Stimulated activated CD8-positive, alpha-beta memory T cell treated with anti-CD3 and anti-CD28 coated beads, Interleukin-2, amount 100 ng/mL, for 1 hour (primary cell): ENCODE measurements around the gene ACTN4.

ENCODE experiments used
- DNase-seq, 2 donors: peaks; one replicate each; pipeline ENCODE4 v3.0.0-alpha.2; 2020; ENCODE audit warnings: low read depth in 2 of 2

Gene ACTN4

DNA sequence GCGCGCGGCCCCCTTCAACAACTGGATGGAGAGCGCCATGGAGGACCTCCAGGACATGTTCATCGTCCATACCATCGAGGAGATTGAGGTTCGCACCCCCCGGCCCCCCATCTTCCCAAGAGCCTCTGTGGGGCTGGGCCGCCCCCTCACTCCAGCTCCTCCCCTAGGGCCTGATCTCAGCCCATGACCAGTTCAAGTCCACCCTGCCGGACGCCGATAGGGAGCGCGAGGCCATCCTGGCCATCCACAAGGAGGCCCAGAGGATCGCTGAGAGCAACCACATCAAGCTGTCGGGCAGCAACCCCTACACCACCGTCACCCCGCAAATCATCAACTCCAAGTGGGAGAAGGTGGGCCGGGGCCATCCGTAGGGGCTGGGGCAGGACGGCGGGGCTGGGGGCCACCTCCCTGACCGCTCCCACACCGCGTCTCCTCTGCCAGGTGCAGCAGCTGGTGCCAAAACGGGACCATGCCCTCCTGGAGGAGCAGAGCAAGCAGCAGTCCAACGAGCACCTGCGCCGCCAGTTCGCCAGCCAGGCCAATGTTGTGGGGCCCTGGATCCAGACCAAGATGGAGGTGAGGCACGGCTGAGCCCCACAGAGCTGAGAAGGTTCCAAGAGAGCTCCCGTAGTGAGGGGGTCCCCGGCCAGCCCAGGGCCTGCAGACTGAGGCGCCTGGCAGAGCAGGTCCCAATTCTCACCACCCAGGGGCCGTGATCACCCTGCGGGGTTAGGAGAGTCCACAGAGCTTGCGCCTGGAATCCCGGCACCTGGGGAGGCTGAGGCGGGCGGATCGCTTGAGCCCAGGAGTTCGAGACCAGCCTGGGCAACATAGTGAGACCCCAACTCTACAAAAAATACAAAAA lies 76.8 kb downstream of the ACTN4 start:
- DNase-seq, result no peak

DNA sequence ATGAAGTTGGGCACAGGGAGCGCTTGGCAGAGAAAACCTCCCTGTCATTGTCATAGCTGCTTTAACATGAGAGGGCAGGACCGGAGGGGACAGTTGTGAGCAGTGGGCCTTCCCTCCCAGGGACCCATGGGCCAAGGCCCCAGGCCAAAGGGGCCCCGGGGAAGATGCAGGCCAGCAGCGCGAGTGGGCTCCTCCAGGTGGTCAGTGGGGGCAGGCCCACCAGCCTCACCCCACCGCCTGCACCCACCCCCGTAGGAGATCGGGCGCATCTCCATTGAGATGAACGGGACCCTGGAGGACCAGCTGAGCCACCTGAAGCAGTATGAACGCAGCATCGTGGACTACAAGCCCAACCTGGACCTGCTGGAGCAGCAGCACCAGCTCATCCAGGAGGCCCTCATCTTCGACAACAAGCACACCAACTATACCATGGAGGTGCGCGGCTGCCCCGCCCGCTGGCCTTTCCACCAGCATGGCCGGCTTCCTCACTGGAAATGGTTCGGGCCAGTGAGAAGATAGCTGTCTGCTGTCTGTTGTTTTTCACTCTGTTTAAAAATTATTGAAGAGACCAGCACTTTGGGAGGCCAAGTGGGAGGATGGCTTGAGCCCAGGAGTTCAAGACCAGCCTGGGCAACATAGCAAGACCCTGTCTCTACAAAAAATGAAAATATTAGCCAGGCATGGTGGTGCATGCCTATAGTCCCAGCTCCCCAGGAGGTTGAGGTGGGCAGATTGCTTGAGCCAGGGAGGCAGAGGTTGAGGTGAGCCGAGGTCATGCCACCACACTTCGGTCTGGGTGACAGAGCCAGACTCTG lies 78.2 kb downstream of the ACTN4 start:
- no peak for DNase-seq

DNA sequence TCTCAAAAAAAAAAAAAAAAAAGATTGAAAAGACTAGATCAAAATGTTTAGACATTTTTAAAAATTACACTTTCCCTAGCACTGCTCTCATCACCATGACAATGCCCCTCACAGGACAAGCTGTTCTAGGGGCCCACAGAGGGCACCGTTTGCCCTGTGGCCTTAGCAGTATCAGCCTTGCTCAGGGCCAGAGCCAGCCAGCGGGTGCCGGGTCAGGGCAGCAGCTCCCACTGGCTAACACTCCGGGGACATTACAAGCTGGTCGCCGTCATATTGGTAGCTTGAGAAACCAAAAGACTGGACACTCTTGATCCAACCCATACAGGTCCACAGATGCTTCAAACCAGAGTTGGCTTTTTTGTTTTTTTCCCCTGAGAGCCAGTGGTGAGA lies 78.8 kb downstream of the ACTN4 start:
- no peak for DNase-seq

DNA sequence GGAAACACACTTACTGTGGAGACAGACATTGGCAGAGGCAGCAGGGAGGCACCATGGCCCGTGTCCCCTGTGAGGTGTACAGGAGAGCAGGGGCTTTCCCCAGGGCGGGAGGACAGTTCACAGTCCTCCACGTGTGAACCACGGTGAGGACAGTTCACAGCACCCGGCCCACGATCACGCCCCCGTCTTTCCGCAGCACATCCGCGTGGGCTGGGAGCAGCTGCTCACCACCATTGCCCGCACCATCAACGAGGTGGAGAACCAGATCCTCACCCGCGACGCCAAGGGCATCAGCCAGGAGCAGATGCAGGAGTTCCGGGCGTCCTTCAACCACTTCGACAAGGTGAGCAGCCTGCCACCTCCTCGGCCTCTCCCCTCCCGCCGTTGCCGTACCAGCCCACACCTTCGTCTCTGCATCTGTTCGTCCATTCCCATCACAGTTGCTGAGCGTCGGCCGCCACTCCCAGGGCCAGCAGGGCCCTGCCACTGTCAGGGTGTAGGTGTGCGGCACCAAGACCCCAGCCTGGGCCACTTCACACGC lies 79.4 kb downstream of the ACTN4 start:
- DNase-seq, result no peak

DNA sequence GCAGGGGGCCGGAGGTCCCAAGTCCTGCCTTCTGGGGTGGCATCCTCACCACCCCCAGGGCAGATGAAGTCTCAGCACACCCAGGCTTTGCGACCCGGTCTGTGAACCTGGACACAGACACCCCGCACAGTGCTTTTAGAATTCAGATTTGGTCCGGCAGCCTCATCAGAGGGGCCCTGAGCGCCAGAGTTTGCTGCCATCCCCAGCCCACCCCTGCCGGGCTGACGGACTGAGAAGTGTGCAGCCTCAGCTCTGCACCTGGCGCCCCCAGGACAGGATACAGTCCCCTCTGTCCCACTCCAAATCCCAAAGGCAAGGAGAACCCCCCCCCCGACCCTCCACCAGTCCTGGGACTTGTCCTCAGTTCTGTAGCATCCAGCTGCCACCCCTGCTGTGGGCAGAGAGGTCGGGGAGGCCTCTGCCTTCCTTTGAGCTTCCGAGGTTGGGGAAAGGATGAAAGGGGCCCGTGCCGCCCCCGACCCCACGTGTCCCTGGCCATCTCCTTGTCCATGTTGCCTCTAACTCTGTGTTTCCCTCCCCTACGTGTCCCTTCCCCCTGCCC lies 79.9 kb downstream of the ACTN4 start:
- no peak for DNase-seq

DNA sequence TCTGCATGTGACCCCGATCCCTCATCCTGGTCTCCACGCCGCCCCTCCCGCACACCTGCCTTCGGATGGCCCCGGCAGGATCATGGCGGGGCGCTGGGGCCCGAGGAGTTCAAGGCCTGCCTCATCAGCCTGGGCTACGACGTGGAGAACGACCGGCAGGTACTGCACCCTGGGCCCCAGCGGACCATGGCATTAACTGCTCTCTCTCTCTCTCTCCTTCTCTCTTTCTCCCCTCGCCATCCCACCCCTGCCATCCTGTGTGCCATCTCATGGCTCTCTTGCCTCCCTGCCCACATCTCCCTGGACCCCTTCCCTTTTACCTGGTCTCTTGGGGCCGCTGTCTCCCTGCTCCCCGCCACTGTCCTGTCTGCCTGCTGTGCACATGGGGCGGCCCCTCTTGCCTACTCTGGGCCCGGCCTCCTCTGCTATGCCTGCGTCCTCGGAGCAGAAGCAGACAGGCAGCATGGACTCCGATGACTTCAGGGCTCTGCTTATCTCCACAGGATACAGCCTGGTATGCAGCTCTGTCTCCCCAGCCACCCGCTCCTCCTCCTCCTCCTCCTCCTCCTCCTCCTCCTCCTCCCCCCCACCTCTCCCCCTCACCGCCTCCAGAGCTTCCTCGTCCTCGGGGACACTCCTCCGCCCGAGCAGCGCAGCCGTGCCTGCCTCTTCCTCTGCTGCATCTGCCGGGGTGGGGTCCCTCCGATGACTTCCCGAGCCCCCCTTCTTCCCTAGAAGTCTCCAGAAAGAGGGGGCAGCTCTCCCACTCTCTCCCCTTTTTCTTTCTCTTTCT lies 80.6 kb downstream of the ACTN4 start:
- DNase-seq, result no peak

DNA sequence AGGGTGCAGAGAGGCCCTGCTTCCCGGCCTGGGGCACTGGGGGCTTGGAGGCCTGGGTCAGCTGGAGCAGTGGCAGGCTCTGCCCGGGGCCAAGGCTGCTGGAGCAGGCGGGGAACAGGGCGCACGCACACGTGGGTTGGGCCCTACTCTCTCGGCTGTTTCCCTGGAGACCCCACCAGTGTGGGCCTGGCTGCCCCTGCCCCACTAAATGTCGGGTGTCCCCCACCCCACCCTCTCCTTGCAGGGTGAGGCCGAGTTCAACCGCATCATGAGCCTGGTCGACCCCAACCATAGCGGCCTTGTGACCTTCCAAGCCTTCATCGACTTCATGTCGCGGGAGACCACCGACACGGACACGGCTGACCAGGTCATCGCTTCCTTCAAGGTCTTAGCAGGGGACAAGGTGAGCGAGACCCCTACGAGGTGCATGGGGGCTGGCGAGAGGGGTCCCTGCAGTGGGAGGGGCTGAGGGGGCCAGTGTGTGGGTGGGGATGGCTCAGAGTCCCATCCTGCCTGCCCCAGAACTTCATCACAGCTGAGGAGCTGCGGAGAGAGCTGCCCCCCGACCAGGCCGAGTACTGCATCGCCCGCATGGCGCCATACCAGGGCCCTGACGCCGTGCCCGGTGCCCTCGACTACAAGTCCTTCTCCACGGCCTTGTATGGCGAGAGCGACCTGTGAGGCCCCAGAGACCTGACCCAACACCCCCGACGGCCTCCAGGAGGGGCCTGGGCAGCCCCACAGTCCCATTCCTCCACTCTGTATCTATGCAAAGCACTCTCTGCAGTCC lies 81.5 kb downstream of the ACTN4 start:
- no peak for DNase-seq

DNA sequence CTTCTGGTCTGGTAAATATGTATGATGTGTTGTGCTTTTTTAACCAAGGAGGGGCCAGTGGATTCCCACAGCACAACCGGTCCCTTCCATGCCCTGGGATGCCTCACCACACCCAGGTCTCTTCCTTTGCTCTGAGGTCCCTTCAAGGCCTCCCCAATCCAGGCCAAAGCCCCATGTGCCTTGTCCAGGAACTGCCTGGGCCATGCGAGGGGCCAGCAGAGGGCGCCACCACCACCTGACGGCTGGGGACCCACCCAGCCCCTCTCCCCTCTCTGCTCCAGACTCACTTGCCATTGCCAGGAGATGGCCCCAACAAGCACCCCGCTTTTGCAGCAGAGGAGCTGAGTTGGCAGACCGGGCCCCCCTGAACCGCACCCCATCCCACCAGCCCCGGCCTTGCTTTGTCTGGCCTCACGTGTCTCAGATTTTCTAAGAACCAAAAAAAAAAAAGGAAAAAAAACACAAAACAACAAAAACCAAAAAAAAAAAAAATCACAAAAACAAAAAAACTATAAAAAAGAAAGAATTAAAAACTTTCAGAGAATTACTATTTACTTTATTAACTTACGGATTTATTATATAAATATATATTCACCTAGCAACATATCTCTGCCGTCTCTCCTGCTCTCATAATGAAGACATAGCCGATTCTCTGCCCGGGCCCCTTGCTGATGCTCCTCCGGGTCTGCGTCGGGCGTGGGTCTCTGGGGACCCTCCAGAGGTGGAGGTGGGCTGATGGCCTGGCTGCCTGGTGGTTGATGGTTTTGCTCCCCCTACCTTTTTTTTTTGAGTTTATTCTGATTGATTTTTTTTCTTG lies 82.4 kb downstream of the ACTN4 start:
- peak; percentile 56 to 67 for DNase-seq

DNA sequence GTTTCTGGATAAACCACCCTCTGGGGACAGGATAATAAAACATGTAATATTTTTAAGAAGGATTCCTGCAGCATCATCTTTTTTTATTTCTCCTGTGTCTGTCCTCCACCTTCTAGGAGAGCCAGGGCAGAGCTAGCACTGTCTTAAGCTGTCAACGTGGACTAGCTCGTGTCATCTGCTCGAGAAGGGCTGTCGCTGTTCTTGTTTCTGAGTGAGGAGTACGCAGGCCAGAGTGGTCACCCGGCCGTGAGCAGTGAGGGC lies 83.0 kb downstream of the ACTN4 start:
- no peak for DNase-seq

DNA sequence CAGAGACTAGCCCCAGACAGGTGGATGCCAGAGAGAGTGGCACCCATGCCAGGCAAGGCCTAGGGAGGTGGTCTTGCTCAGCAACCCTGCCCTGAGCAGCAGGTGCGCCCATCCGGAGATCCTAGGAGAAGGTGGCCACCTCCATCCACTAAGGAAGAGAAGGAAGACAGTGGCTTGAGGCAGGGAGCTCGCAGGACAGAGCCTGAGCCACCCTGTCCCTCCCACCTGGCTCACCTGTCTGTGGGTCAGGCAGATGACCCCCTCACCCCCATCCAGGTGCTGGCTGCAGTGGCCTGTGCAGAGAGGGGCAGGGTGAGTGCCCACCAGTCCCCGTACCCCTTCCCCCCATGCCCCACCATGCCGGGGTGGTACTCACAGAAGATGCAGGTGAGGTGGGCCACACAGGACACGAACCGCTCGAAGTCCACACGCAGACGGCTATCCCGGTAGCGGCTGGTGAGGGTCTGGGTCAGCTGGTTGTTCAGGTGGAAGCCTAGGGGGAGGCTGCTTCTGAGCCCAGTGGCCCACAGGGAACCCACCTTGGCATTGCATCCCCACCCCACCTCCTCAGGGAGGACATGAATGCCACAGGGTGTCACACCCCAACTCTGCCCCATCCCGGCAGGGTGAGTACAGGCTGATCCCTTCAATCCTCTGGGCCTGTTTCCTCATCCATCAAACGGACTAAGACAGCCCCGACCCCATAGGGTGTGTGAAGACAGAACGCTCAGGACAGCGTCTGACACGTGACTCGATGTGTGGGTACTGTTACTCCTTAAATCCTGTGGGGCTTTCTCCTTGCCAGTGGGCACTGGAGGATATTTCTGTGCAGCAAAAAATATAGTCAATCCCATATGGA lies 83.5 kb downstream of the ACTN4 start:
- no peak for DNase-seq

DNA sequence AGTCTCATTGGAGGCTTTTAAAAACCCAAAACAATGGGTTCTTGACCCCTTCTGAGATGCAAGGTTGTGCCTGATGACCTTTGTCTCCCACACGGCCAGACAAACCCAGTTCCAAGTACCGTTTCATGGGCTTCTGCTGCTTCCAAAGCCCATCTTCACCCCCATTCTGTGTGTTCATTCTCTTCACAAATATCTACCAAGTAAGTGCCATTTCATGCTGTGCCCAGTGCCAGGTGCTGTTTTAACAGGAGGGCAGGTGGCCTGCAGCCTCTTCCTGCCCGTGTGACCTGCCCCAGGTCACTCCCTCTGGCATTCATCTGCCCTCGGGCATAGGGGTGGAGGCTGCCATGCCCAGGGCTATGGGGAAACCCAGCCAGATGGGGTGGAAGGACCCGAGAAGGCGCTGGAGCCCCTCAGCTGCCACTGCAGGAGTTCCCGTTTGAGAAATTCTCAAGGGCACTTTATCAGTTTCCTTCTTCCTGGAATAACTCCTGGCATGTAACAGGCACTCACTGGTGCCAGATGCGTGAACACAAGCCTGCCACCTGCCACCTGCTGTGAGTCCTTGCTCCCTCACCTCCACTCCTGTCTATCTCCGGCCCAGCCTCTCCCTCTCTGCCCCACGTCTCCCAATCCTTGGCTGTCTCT lies 84.3 kb downstream of the ACTN4 start:
- DNase-seq, result no peak

DNA sequence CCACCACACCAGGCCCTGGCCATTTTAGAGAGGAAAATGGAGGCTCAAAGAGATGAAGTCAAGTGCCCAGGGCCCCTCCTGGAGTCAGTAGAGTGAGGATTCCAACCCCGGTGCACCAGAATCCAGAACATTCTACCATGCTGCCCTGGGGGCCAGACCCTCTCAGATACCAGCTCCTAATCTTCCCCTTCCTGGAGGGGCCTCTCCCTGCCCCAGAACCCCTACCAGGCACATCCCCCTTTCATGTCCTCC lies 85.7 kb downstream of the ACTN4 start:
- no peak for DNase-seq

DNA sequence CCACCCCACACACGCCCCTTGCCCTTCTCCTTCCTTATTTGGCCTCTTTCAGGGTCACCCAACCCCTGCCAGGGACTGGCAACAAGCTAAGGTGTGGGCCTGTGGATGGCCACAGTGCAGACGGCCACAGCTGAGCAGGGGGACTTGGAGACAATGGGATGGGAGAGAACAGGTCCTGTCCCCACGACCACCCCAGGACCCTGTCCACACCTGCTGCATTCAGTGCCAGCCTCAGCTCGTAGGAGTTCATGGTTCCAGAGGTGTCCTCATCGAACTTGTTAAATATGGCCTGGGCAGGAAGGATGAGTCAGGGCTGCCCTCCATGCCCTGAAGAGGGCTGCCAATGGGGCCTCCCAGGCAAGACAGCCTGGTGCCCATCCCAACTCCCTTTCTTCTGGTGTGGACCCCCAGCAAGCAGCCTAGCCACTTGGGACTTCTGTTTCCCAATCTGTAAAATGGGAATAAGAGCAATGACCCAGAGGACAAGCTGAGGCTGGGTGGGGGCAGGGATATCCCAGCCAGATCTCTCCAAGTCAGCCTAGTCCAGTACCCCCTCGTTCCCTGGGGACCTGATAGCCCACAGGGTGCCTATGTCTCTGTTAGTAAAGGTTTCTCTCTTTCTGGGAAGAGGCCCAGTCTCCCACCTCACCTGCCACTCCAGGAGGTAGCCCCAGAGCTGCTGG lies 86.2 kb downstream of the ACTN4 start:
- DNase-seq, result no peak

DNA sequence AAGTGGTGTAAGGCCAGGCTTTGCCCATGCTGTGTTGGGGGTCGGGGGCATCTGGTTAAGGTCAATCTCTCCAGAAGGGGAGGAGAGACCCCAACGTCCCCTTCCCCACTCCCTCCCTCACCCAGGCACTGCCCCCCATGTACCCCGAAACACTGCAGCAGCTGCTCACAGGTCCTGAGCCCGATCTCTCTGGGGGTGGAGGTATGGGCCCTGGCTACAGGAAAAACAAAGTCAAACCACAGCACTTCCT lies 86.7 kb downstream of the ACTN4 start:
- no peak for DNase-seq

DNA sequence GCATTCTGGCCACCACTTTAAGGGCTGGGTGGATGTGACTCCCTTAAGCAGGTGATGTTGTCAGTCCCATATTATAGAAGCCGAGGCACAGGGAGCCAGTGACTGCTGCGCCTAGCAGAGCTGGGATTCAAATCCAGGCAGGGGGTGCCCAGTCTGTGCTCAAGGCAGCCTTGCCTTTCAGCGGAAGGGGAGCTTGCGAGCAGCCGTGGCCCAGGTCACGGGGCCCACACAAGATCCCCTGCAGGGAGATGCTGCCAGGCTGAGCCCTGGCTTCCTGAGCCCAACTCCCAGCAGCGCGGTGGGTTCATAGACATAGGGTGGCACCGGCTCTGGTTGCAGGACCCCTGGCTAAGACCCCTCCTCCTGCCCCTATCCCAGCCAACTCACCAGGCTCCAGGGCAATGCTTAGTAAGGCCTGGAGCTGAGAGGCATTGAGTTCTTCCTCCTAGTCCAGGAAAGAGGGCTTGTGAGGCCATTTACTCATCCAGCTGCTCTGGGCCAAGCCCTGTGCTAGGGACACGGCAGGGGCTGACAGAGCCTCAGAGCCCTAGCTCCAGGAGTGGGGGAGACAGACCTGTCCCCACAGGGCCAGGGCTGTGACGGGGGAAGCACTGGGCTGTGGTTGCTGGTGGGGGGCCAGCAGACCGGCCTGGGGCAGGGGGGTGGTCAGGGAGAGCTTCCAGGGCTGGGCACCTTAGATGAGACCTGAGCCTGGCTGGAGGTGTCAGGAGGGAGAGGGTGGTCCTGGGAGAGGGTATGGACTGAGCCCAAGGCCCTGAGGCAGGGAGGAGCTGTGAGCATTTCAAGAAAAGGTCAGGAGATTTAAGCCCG lies 87.2 kb downstream of the ACTN4 start:
- no peak for DNase-seq

DNA sequence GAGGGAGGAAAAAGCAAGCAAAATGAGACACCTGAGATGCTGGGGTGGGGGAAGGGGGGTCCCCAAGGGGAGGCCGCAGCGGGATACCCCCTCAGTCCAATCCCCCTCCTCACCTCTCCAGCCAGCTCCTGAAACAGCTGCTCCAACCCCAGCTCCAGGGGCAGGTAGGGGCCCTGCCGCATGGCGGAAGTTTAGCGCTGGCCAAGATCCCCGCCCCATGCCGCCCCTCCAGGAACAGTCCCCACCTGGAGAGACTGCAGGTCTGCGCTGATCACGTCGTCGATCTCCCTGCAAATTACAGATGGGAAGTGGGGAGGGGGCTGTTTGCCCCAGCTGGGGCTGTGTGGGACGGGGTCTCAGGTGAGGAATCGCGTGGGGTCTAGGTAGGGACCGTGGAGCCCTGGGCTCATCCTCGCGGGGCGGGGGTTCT lies 87.8 kb downstream of the ACTN4 start:
- no peak for DNase-seq

DNA sequence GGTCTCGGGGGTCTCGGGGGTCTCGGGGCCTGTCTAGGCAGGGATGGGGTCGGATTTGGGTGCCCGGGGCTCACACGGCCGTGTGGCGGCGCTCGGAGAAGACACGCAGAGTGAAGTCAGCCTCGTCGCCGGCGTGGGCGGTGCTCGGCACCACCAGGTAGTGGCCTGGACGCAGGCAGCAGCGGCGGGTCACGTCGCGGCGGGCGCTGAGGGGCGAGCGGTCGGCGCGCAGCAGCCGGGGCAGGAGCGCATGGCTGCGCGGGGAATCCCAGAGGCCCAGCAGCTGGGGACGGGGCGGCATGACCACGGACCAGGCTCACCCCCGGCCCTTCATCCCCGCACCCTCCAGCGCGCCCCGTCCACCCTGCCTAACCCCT lies 88.6 kb downstream of the ACTN4 start:
- no peak for DNase-seq
